HCEC 1CT (cell line): ENCODE results near the gene RNF223.
"Not testable (repeated sequence)": the region's sequence is repeated elsewhere in the genome, so short reads cannot be mapped to it uniquely, and the experiment has no call there.

Experiments
- DNase-seq: peaks from one replicate; pipeline ENCODE4 v3.0.0-alpha.2; 2017

RNF223 gene

GRCh38 chr1:1069711-1070676 is 4.1 kb downstream of the RNF223 start:
- DNase-seq, result no peak

- no peak for DNase-seq
Measured at GRCh38 chr1:1069056-1069710, 4.9 kb downstream of the RNF223 start.

DNA sequence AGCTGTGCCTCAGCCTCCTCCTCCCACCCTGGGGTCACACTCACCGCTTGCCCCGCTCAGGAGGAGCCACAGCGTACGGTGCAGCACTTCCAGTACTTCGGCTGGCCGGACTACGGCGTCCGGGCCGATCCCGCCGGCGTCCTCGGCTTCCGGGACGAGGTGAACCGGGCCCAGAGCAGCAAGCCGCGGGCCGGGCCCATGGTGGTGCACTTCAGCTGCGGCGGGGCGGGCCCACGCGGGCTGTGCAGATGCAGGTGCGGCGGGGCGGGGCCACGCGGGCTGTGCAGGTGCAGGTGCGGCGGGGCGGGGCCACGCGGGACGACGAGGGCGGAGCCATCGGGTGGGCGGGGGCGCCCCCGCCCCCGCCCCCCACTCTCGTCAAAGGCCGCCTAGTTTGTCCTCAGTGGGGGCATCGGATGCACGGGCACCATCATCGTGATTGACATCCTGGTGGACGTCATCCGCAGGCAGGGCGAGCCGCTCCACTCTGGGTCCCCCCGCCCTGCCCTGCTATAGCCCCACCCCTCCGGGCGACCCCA is 5.5 kb downstream of the RNF223 start:
- no peak for DNase-seq

DNA sequence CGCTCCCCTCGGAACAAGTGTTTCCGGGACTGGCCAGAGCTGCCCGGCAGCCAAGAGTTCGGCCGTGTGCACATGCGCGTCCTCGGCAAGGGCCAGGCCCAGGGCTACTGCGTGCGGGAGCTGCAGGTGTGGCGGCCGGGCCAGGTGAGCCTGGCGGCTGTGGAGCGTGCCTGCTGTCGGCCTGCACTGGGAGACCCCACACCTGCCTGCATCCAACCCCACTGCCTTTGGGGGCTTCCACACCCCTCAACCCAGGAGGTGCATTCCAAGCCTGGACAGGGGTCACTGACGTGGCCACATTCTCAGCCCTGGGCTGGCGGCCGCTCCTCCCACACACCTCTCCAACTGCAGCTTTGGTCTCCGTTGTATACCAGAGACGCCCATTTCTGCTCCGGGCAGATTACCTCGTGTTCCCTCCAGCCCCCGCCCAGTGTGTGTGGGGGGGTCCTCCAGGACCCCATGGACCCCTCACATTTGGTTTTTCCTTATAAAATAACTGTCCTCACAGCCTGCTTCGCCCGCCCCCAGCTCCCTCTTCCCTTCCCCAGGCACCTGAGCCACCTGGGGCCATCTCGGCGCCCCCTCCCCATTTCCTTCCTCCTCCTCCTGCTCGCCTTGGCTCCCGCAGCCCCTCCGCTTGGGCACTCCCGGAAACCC is 6.1 kb downstream of the RNF223 start:
- no peak for DNase-seq

DNA sequence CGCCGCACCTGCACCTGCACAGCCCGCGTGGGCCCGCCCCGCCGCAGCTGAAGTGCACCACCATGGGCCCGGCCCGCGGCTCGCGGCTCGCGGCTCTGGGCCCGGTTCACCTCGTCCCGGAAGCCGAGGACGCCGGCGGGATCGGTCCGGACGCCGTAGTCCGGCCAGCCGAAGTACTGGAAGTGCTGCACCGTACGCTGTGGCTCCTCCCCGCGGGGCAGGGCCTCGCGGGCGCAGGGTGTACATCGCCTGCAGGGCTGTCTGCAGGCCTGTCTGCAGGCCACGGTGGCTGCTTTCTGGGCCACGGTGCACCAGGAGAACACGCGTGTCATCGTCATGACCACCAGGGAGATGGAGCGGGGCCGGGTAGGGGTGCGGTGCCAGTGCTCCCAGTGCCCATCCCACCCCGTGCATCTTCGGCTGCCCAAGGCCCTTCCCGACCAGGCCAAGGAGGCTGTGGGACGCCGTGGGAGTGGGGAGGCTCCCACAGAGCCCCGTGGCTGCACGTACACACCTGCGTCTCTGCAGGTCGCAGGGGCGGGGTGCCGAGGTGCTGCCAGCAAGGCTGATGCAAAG is 6.7 kb downstream of the RNF223 start:
- no peak for DNase-seq

GRCh38 chr1:1066403-1067283 is 7.5 kb downstream of the RNF223 start:
- no peak for DNase-seq

DNA sequence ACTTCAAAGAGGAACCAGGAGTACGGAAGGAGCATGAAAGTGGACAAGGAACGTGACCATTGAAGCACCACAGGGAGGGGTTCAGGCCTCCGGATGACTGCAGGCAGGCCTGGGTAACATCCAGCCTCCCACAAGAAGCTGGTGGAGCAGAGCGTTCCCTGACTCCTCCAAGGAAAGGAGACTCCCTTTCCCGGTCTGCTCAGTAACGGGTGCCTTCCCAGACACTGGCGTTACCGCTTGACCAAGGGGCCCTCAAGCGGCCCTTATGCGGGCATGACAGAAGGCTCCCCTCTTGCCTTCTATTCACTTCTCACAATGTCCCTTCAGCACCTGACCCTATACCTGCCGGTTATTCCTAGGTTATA is 8.2 kb downstream of the RNF223 start:
- not testable (repeated sequence) for DNase-seq

- DNase-seq, result no peak
Measured at GRCh38 chr1:1065265-1065939, 8.7 kb downstream of the RNF223 start.

- DNase-seq, result peak; percentile 68
Measured at GRCh38 chr1:1063945-1064831, 9.9 kb downstream of the RNF223 start.

DNA sequence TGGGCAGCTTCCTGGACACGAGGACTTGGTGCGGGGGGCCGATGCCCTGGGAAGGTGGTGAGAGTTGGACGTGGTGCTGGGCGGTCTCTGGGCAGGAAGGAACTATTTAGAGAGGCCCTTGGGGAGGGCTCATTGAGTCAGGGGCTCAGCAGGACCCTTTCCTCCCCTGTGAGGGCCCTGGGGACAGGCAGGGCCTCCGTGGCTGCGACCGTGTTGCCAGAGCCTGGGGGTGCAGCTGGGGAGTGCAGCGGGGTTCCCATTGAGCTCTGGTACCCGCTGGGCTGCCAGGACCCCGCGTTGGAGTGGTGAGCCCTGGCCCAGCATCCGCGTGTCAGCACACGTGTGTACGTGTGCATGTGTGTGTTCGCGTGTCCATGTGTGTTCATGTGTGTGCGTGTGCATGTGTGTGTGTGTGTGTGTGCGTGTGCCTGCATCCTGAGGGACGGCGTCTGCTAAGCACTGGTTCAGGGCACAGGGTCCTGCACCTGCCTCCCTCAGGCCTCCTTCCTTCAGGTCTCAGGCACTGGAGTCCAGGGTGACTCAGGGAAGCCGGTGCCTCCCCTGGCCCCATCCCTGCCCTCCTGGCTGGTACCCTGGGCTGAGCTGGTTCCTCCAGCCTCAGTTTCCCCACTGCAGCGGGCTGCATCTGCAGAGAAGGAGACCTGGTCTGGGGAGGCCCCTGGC is 10.7 kb downstream of the RNF223 start:
- DNase-seq, result no peak

- DNase-seq, result no peak
Measured at GRCh38 chr1:1062348-1063163, 11.6 kb downstream of the RNF223 start.

GRCh38 chr1:1061682-1062345 is 12.3 kb downstream of the RNF223 start:
- DNase-seq, result no peak

DNA sequence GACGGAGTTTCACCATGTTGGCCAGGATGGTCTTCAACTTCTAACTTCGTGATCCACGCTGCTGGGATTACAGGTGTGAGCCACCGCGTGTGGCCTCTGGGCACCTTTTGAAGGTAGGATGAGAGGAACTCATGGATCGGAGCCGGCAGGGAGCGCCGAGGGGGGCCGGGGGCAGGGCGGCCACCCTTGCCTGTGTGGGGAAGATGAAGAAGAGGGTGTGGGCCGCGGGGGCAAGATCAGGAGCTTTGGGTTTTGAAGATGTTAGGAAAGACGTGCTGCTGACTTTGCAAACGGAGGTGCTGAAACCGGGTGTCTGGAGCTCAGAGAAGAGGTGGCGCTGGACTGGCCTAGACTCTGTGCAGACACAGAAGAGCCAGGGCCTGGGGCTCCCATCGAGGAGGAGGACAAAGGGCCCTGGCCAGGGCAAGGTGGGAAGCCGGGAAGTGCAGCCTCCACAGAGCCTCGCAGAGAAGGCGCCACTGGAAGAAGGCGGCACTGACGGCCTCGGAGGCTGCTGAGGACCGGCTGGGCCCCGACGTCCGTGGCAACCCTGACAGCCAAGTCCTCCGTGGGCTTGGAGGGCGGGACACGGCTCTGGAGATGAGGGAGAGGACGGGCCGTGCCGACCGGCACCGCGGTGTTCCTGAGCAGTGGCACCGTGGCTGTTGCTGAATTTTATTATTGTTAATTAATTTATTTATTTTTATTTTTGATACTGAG is 13.7 kb downstream of the RNF223 start:
- DNase-seq, result no peak

- peak; percentile 68 for DNase-seq
Measured at GRCh38 chr1:1059494-1060280, 14.4 kb downstream of the RNF223 start.

GRCh38 chr1:1058921-1059493 is 15.1 kb downstream of the RNF223 start:
- DNase-seq, result peak; percentile 22
